B cell (primary cell): Measurements from ENCODE around the gene SLK. TPM values are rescaled to one million over a fixed set of nuclear protein-coding genes. Genes with fewer than 3 reads are reported as not detected.

Experiments
- ATAC-seq: fragments of 200-7000 bp; cut with Tn5 transposase; one replicate; pipeline ENCODE4 v1.10.0; 2021; ENCODE audit warnings: low read depth, mild to moderate bottlenecking, moderate number of reproducible peaks, moderate library complexity
- CTCF ChIA-PET: fragments of 350-600 bp; sonication (Branson Sonifier 250); formaldehyde crosslinking; loops from one replicate; lab custom pipeline; 2021; ENCODE audit warnings: antibody characterized with exemption, inconsistent platforms; lab: Charles Lee
- POLR2A ChIA-PET: fragments of 350-600 bp; sonication (Branson Sonifier 250); formaldehyde crosslinking; loops from one replicate; lab custom pipeline; 2021; ENCODE audit warnings: antibody characterized with exemption; lab: Charles Lee
- DNase-seq: peaks from one replicate; pipeline ENCODE4 v3.0.0; 2013
- H2AFZ ChIP-seq: 2 replicates; pipeline ENCODE4 v1.6.1; 2012; ENCODE audit warnings: mild to moderate bottlenecking, low read depth, low read length; ENCODE audit not compliant: insufficient read depth, poor library complexity, severe bottlenecking
- H3K27ac ChIP-seq, 2 donors: 1 replicate in 1 of 2; 2 replicates in 1 of 2; pipeline ENCODE4 v1.5.1; 2012 to 2013; ENCODE audit warnings: low read length in 2 of 2, mild to moderate bottlenecking in 2 of 2, moderate library complexity in 1 of 2
- H3K27me3 ChIP-seq, 4 experiments: fragments of 200-600 bp in 1 of 4; sonication (generic) in 1 of 4; replicated peaks in 1 of 4; 1 replicate in 2 of 4; 2 replicates in 2 of 4; pipeline versions ENCODE4 v1.6.1 to v1.7.0; 2013 to 2016; ENCODE audit warnings: low read length in 3 of 4, mild to moderate bottlenecking in 2 of 4, mixed read lengths in 1 of 4, moderate library complexity in 1 of 4; ENCODE audit not compliant: insufficient read depth in 4 of 4, control insufficient read depth in 3 of 4; ENCODE audit errors: control extremely low read depth in 1 of 4
- H3K36me3 ChIP-seq, 2 experiments: replicated peaks in 1 of 2; 1 replicate in 1 of 2; 2 replicates in 1 of 2; pipeline versions ENCODE4 v1.6.1 to v1.7.1; 2013; ENCODE audit warnings: low read length in 1 of 2; ENCODE audit not compliant: insufficient read depth in 2 of 2, control insufficient read depth in 1 of 2; ENCODE audit errors: control extremely low read depth in 1 of 2, extremely low read depth in 1 of 2
- H3K4me1 ChIP-seq, 2 donors: fragments of 200-600 bp in 1 of 2; sonication (generic) in 1 of 2; 1 replicate in 1 of 2; 2 replicates in 1 of 2; pipeline versions ENCODE4 v1.5.1 to v1.6.1; 2013 to 2017; ENCODE audit warnings: low read length in 2 of 2; ENCODE audit not compliant: control insufficient read depth in 2 of 2, insufficient read depth in 2 of 2
- H3K4me2 ChIP-seq: replicated peaks from 2 replicates; pipeline ENCODE3; 2012; ENCODE audit warnings: mild to moderate bottlenecking, low read depth, low read length; ENCODE audit not compliant: poor library complexity, severe bottlenecking
- H3K4me3 ChIP-seq, 5 experiments: fragments of 200-600 bp in 1 of 5; sonication (generic) in 1 of 5; 1 replicate in 3 of 5; 2 replicates in 2 of 5; pipeline versions ENCODE4 v1.5.1 to v1.7.0; 2011 to 2016; ENCODE audit warnings: low read length in 4 of 5, mild to moderate bottlenecking in 4 of 5, low read depth in 2 of 5, control low read depth in 1 of 5, moderate library complexity in 1 of 5; ENCODE audit not compliant: insufficient read depth in 1 of 5; ENCODE audit errors: control extremely low read depth in 1 of 5, extremely low read depth in 1 of 5
- H3K79me2 ChIP-seq: fragments of 200-600 bp; sonication (generic); one replicate; pipeline ENCODE4 v1.6.0; 2016; ENCODE audit warnings: low read length; ENCODE audit not compliant: control insufficient read depth, insufficient read depth
- H3K9ac ChIP-seq: fragments of 200-600 bp; sonication (generic); 2 replicates; pipeline ENCODE4 v1.6.1; 2017; ENCODE audit warnings: mild to moderate bottlenecking, low read length, moderate library complexity
- H3K9me3 ChIP-seq, 3 donors: one replicate each; pipeline versions ENCODE4 v1.6.1 to v1.7.1; 2013; ENCODE audit warnings: low read length in 2 of 3; ENCODE audit not compliant: control insufficient read depth in 2 of 3, insufficient read depth in 1 of 3; ENCODE audit errors: control extremely low read depth in 1 of 3
- H4K20me1 ChIP-seq: 2 replicates; pipeline ENCODE4 v1.6.0; 2012; ENCODE audit warnings: mild to moderate bottlenecking, low read length; ENCODE audit not compliant: insufficient read depth, control insufficient read depth, poor library complexity, severe bottlenecking
- H3K27ac Mint-ChIP-seq: one replicate; pipeline ENCODE4 v1.8.0; 2021; ENCODE audit warnings: mixed read lengths
- H3K27me3 Mint-ChIP-seq: one replicate; pipeline ENCODE4 v1.8.0; 2021; ENCODE audit warnings: mixed read lengths
- H3K4me1 Mint-ChIP-seq: one replicate; pipeline ENCODE4 v1.8.0; 2021; ENCODE audit warnings: mixed read lengths
- H3K4me3 Mint-ChIP-seq: one replicate; pipeline ENCODE4 v1.8.0; 2021; ENCODE audit warnings: mixed read lengths
- H3K9me3 Mint-ChIP-seq: one replicate; pipeline ENCODE4 v1.8.0; 2022; ENCODE audit warnings: mixed read lengths; ENCODE audit not compliant: insufficient read depth
- EZH2 ChIP-seq: IDR thresholded peaks from 2 replicates; pipeline ENCODE4 v1.6.1; 2012; ENCODE audit warnings: borderline replicate concordance, low read depth, mild to moderate bottlenecking, moderate library complexity, low read length; ENCODE audit not compliant: insufficient read depth, poor library complexity, severe bottlenecking
- WGBS: methylation state at CpG from one replicate; pipeline ENCODE4 v1.1.5; 2013; ENCODE audit warnings: missing lambda C conversion rate; ENCODE audit not compliant: insufficient coverage; 5-methylcytosine and 5-hydroxymethylcytosine counted together
- intact Hi-C: fragments of 100-400 bp; cut with micrococcal nuclease; formaldehyde crosslinking; loops from one replicate; pipeline ENCODE4 v1.10.0; 2022
- polyA plus RNA-seq: library from polyadenylated mRNA; depleted of rRNA; stranded (reverse); fragments of >200 nt; gene quantifications from 2 replicates; pipeline ENCODE4 v1.2.3, GENCODE V29; 2012
- total RNA-seq, 2 donors: library from RNA; stranded (reverse); fragments of 120-200 nt in 1 of 2; gene quantifications; 1 replicate in 1 of 2; 2 replicates in 1 of 2; pipeline versions ENCODE4 v1.2.3 to v1.2.4, GENCODE V29; 2013 to 2022
- TF ChIP-seq, protein P1 (sequence below): fragments of 200-600 bp; IDR thresholded peaks from one replicate; pipeline ENCODE4 v1.8.0; 2022; ENCODE audit warnings: antibody characterized with exemption, mild to moderate bottlenecking

The SLK gene
- total and polyA plus RNA-seq, 2 donors (not counting 1 experiment from before 2014, with no cell fraction given): 2.9 to 24.5 TPM

DNA sequence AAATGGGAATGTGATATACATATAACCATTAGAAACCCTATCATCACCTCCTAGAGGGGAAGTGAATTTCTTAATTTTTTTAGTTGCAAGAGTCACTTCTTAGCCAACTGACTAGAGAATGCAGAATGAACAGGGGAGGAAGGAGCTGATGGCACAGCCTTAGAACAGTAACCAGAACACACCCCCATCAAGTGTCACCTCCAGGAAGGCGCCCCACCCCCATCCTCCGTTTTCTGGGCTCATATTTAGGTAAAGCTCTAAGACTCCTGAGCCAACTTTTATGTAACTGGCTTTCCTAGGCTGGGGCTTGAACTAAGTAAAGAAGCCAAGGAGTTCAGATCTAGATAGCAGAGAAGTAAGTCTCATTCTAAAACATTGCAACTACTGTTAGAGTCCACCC is 64.7 kb downstream of the SLK start:
- H3K27ac ChIP-seq: no peak overlapping the region
- DNase-seq (no peak), ATAC-seq (no peak)
- no peaks in the 10 kb centered on the region for H4K20me1 ChIP-seq
- H3K4me3 Mint-ChIP-seq: no peak overlapping the region
- H3K27ac Mint-ChIP-seq: no peak overlapping the region
- no peaks in the 10 kb centered on the region for H3K27me3 ChIP-seq
- ChIA-PET POLR2A (no interaction called here), CTCF (interaction anchor here (0.8 kb wide), 1 partner anchor 319 kb away, joined by 4 read pairs; no protein-coding TSS in a partner anchor)
- no peak overlapping the region for H2AFZ ChIP-seq
- H3K79me2 ChIP-seq: no peaks in the 10 kb centered on the region
- no peaks in the 10 kb centered on the region for H3K9me3 ChIP-seq
- H3K4me1 Mint-ChIP-seq: no peaks in the 10 kb centered on the region
- no peak overlapping the region for H3K4me3 ChIP-seq
- H3K4me2 ChIP-seq: no peak overlapping the region
- intact Hi-C loops: no loop called here
- peaks cover 0 to 6% of the 10 kb centered on the region in 2 experiments for H3K36me3 ChIP-seq
- no peaks in the 10 kb centered on the region for H3K9me3 Mint-ChIP-seq
- no CpG with 5 or more reads among the region's 2 CpGs for WGBS
- no peaks in the 10 kb centered on the region for H3K27me3 Mint-ChIP-seq
- no peak for TF ChIP-seq EZH2
- TF ChIP-seq, protein P1, sequence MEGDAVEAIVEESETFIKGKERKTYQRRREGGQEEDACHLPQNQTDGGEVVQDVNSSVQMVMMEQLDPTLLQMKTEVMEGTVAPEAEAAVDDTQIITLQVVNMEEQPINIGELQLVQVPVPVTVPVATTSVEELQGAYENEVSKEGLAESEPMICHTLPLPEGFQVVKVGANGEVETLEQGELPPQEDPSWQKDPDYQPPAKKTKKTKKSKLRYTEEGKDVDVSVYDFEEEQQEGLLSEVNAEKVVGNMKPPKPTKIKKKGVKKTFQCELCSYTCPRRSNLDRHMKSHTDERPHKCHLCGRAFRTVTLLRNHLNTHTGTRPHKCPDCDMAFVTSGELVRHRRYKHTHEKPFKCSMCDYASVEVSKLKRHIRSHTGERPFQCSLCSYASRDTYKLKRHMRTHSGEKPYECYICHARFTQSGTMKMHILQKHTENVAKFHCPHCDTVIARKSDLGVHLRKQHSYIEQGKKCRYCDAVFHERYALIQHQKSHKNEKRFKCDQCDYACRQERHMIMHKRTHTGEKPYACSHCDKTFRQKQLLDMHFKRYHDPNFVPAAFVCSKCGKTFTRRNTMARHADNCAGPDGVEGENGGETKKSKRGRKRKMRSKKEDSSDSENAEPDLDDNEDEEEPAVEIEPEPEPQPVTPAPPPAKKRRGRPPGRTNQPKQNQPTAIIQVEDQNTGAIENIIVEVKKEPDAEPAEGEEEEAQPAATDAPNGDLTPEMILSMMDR: no peak
- no peak overlapping the region for H3K9ac ChIP-seq
- no peaks in the 10 kb centered on the region for H3K4me1 ChIP-seq

DNA sequence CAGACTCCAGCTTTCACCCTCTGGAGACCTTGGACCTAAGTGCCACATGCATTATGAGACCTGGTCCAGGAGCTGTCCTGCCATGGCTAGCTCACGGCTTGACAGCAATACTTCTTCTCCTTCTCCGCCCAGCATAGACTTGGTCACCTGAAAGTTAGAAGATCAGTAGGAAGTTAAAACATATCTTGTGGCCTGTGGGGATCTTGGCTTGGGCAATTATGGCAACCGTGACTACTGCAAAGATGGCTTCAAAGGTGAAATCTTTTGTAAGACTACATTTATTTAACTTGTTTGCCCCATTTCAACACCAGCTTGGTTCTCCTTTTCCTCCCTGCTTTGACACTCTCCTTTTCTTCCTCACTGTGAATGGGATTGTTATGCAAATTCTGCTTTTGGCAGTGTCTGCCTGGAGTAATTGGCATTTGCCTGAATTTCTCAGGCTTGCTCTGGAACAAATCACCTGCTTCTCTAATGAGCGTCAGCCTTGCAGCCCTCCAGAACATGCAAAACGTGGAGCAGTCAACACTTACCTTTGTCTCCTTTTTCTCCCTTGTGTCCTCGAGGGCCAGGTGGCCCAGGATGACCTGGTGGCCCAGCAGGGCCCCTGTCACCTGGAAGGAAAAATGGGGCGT is 65.3 kb downstream of the SLK start:
- ChIA-PET POLR2A (no interaction called here), CTCF (interaction anchor here (0.8 kb wide), 1 partner anchor 320 kb away, joined by 4 read pairs; no protein-coding TSS in a partner anchor)
- Histone ChIP-seq H3K4me1 (no peaks in the 10 kb centered on the region), H3K79me2 (no peaks in the 10 kb centered on the region), H4K20me1 (no peaks in the 10 kb centered on the region), H2AFZ (no peak overlapping the region), H3K27ac (no peak overlapping the region), H3K36me3 (peaks cover 0 to 6% of the 10 kb centered on the region in 2 experiments), H3K9ac (no peak overlapping the region), H3K4me2 (no peak overlapping the region), H3K4me3 (no peak overlapping the region), H3K9me3 (no peaks in the 10 kb centered on the region), H3K27me3 (no peaks in the 10 kb centered on the region)
- TF ChIP-seq, protein P1: no peak
- TF ChIP-seq EZH2: no peak
- no peak for DNase-seq
- Mint-ChIP-seq H3K27ac (no peak overlapping the region), H3K4me1 (no peaks in the 10 kb centered on the region), H3K4me3 (no peak overlapping the region), H3K9me3 (no peaks in the 10 kb centered on the region), H3K27me3 (no peaks in the 10 kb centered on the region)
- ATAC-seq: no peak
- WGBS: 91% methylated on average over 4 of the region's 7 CpGs
- intact Hi-C loops: no loop called here
